Endothelial cell of umbilical vein (primary cell): ENCODE data around the gene CSNK1E. TPM values are rescaled to one million over a fixed set of nuclear protein-coding genes. Genes with fewer than 3 reads are reported as not detected.
"Not testable (repeated sequence)": the region's sequence is repeated elsewhere in the genome, so short reads cannot be mapped to it uniquely, and the experiment has no call there.

Source experiments
- BruUV-seq: library from RNA; stranded (reverse); fragments of 400-500 nt; replicated peaks from 2 replicates; lab custom pipeline; 2021; lab: Mats Ljungman, UMichigan
- CTCF ChIA-PET: fragments of 300-600, 350-600 bp; sonication (Branson Sonifier 250); formaldehyde crosslinking; loops from one replicate; lab custom pipeline; 2021; ENCODE audit warnings: antibody characterized with exemption, inconsistent platforms; lab: Charles Lee
- POLR2A ChIA-PET: fragments of 300-600, 350-600 bp; sonication (Branson Sonifier 250); formaldehyde crosslinking; loops from one replicate; lab custom pipeline; 2021; ENCODE audit warnings: antibody characterized with exemption, inconsistent platforms; lab: Charles Lee
- DNase-seq: peaks from one replicate; pipeline ENCODE4 v3.0.0-alpha.2; 2011; ENCODE audit warnings: low read depth, low spot score
- FAIRE-seq: peaks from 2 replicates; lab custom pipeline; 2011; peaks lifted over from hg19 to GRCh38; lab: Jason Lieb, UNC
- H2AFZ ChIP-seq: 2 replicates; pipeline ENCODE4 v1.6.0; 2012; ENCODE audit warnings: low read depth, low read length, control low read depth, inconsistent platforms
- H3K27ac ChIP-seq: 2 replicates; pipeline ENCODE4 v1.5.1; 2011; ENCODE audit warnings: low read depth, mild to moderate bottlenecking, control low read depth, low read length, moderate library complexity; ENCODE audit not compliant: insufficient read depth
- H3K27me3 ChIP-seq, 2 experiments: 2 replicates each; pipeline versions ENCODE4 v1.6.0 to v1.6.1; 2011; ENCODE audit warnings: low read length in 2 of 2, mixed read lengths in 1 of 2; ENCODE audit not compliant: control insufficient read depth in 2 of 2, insufficient read depth in 2 of 2
- H3K36me3 ChIP-seq, 2 experiments: 2 replicates in 1 of 2; 3 replicates in 1 of 2; pipeline ENCODE4 v1.5.1; 2011; ENCODE audit warnings: low read length in 2 of 2, mild to moderate bottlenecking in 1 of 2, moderate library complexity in 1 of 2; ENCODE audit not compliant: control insufficient read depth in 2 of 2, insufficient read depth in 2 of 2; ENCODE audit errors: extremely low read depth in 1 of 2
- H3K4me1 ChIP-seq: 3 replicates; pipeline ENCODE4 v1.5.1; 2011; ENCODE audit warnings: mild to moderate bottlenecking, low read length; ENCODE audit not compliant: control insufficient read depth, insufficient read depth; ENCODE audit errors: extremely low read depth
- H3K4me2 ChIP-seq: 2 replicates; pipeline ENCODE4 v1.6.1; 2011; ENCODE audit warnings: low read length, control low read depth, mixed read lengths; ENCODE audit not compliant: insufficient read depth
- H3K4me3 ChIP-seq, 3 experiments: fragments of 200-600 bp in 1 of 3; sonication (generic), shearing (Covaris generic) in 1 of 3; replicated peaks in 1 of 3; 2 replicates each; pipeline ENCODE4 v1.5.1; 2011 to 2016; ENCODE audit warnings: control low read depth in 3 of 3, low read length in 3 of 3, mild to moderate bottlenecking in 2 of 3, inconsistent platforms in 1 of 3, low read depth in 1 of 3, moderate library complexity in 1 of 3; ENCODE audit not compliant: insufficient read depth in 1 of 3
- H3K79me2 ChIP-seq: 2 replicates; pipeline ENCODE4 v1.6.0; 2012; ENCODE audit warnings: low read length, inconsistent platforms; ENCODE audit not compliant: control insufficient read depth, insufficient read depth
- H3K9ac ChIP-seq: replicated peaks from 2 replicates; pipeline ENCODE3; 2011; ENCODE audit warnings: low read length, control low read depth; ENCODE audit not compliant: insufficient read depth; ENCODE audit errors: extremely low read depth
- H3K9me1 ChIP-seq: replicated peaks from 3 replicates; pipeline ENCODE4 v1.6.0; 2011; ENCODE audit warnings: mild to moderate bottlenecking, low read length; ENCODE audit not compliant: control insufficient read depth, insufficient read depth; ENCODE audit errors: extremely low read depth
- H3K9me3 ChIP-seq: replicated peaks from 2 replicates; pipeline ENCODE4 v1.5.1; 2012; ENCODE audit warnings: low read length, inconsistent platforms; ENCODE audit not compliant: control insufficient read depth, insufficient read depth
- H4K20me1 ChIP-seq: replicated peaks from 2 replicates; pipeline ENCODE3; 2011; ENCODE audit warnings: mild to moderate bottlenecking, low read length; ENCODE audit not compliant: control insufficient read depth, insufficient read depth; ENCODE audit errors: extremely low read depth
- dilution Hi-C: fragments of 300-500 bp; cut with MboI; formaldehyde crosslinking; loops from one replicate; pipeline ENCODE4 v1.15.0; 2019; ENCODE audit warnings: low sequenced_read_pairs; ENCODE audit not compliant: extremely low pct_ligation_motif_present
- intact Hi-C: fragments of 100-400 bp; cut with micrococcal nuclease; formaldehyde crosslinking; loops from one replicate; pipeline ENCODE4 v1.10.0; 2022
- polyA plus RNA-seq, 4 experiments: library from polyadenylated mRNA; depleted of rRNA in 3 of 4; stranded (reverse) in 3 of 4; unstranded in 1 of 4; fragments of >200 nt; gene quantifications; 2 replicates each; pipeline versions ENCODE4 v1.2.1 to v1.2.3, GENCODE V29; 2011 to 2012; ENCODE audit warnings: missing spikeins in 1 of 4
- total RNA-seq: library from RNA; stranded (reverse); gene quantifications from 2 replicates; pipeline ENCODE4 v1.2.3, GENCODE V29; 2021

Gene CSNK1E
- total and polyA plus RNA-seq, 2 donors (not counting 3 experiments of a cell fraction or from before 2014, with no cell fraction given) = 259 to 262 TPM

DNA sequence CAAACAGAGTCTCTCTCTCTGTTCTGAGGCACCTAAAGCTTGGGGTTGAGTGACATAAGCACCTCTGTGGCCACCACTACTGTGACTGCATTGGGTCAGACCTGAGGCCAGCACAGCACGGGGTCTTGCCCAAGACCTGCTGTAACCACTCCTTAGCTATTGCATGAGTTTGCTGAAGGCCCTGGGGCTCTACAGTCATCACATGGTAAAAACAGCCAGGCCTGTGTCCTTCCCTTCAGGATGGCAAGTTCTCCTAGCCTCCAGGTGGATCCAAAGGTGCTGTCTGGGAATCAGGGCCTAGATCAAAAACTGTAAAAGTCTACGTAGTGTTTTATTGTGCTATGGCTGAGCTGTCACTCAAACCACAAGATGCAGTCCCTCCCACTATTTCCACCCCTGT, 43.3 kb upstream of the CSNK1E start:
- intact Hi-C loops, H4K20me1 ChIP-seq, H3K79me2 ChIP-seq, FAIRE-seq, H3K9me3 ChIP-seq, H3K4me2 ChIP-seq, H3K27me3 ChIP-seq, DNase-seq, H3K4me3 ChIP-seq, H3K9me1 ChIP-seq, BruUV-seq, H3K36me3 ChIP-seq, POLR2A ChIA-PET, CTCF ChIA-PET, dilution Hi-C loops, H3K9ac ChIP-seq, H3K4me1 ChIP-seq, H3K27ac ChIP-seq, H2AFZ ChIP-seq: not testable (repeated sequence)

DNA sequence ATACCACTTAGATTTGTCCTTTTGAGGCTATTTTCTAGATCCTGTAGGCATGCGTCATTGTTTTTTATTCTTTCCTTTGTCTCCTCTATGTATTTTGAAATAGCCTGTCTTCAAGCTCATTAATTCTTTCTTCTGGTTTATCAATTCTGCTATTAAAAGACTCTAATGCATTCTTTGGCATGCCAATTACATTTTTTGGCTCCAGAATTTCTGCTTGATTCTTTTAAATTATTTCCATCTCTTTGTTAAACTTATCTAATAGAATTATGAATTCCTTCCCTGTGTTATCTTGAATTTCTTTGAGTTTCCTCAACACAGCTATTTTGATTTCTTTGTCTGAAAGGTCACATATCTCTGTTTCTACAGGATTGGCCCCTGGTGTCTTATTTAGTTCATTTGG, 42.6 kb upstream of the CSNK1E start:
- H3K79me2 ChIP-seq, CTCF ChIA-PET, H3K27ac ChIP-seq, H3K9me1 ChIP-seq, BruUV-seq, H3K4me1 ChIP-seq, DNase-seq, H3K36me3 ChIP-seq, dilution Hi-C loops, H3K27me3 ChIP-seq, H4K20me1 ChIP-seq, H3K9me3 ChIP-seq, H3K4me3 ChIP-seq, H3K9ac ChIP-seq, H2AFZ ChIP-seq, FAIRE-seq, POLR2A ChIA-PET, H3K4me2 ChIP-seq: not testable (repeated sequence)
- intact Hi-C loops = loop anchor here (10.0 kb wide), 1 partner anchor 125 kb away; no protein-coding TSS in a partner anchor

GRCh38 chr22:38357971-38358370, 40.7 kb upstream of the CSNK1E start:
- H3K9ac ChIP-seq, H3K27ac ChIP-seq, POLR2A ChIA-PET, H3K4me2 ChIP-seq, H3K36me3 ChIP-seq, FAIRE-seq, H3K9me1 ChIP-seq, H2AFZ ChIP-seq, H3K4me3 ChIP-seq, CTCF ChIA-PET, H3K79me2 ChIP-seq, H3K4me1 ChIP-seq, H3K9me3 ChIP-seq, DNase-seq, H3K27me3 ChIP-seq, H4K20me1 ChIP-seq, BruUV-seq, dilution Hi-C loops: not testable (repeated sequence)
- intact Hi-C loops = loop anchor here (10.0 kb wide), 1 partner anchor 123 kb away; no protein-coding TSS in a partner anchor
